Stimulated activated CD4-positive, alpha-beta T cell treated with anti-CD3 and anti-CD28 coated beads, Interleukin-1b, Interleukin-23, amount 100 ng/mL, for 24 hours (primary cell): ENCODE measurements around the gene TTC31.
"Not testable (repeated sequence)": the region's sequence is repeated elsewhere in the genome, so short reads cannot be mapped to it uniquely, and the experiment has no call there.

Experiments
- DNase-seq, 4 experiments: peaks; one replicate each; pipeline ENCODE4 v3.0.0-alpha.2; 2020; ENCODE audit warnings: low read depth in 4 of 4, low spot score in 1 of 4

The TTC31 gene

GRCh38 chr2:74482801-74483674 is at the start of gene TTC31, which contains the start of gene CCDC142:
Gene TTC31, plus strand, starts transcription at chr2:74483081. Its CDS starts 15 bp downstream, at chr2:74483096.
Gene CCDC142, minus strand, starts transcription at chr2:74482998. Its CDS starts 161 bp downstream, at chr2:74482837.
- peak; percentile 81 to 91 (median 84) for DNase-seq

GRCh38 chr2:74436111-74436805 is 46.6 kb upstream of the TTC31 start:
- DNase-seq, result no peak

- DNase-seq, result no peak
These were observed 45.8 kb upstream of the TTC31 start for GRCh38 chr2:74436848-74437695.

- no peak for DNase-seq
These were observed 44.6 kb upstream of the TTC31 start for GRCh38 chr2:74438248-74438647.

- no peak for DNase-seq
These were observed 43.5 kb upstream of the TTC31 start for GRCh38 chr2:74439373-74439772.

GRCh38 chr2:74439803-74440377 is 43.0 kb upstream of the TTC31 start:
- DNase-seq, result no peak

- peak in 2 of 4 experiments; percentile 27 to 59 for DNase-seq
These were observed 42.3 kb upstream of the TTC31 start for GRCh38 chr2:74440378-74441169.

GRCh38 chr2:74441170-74441689 is 41.7 kb upstream of the TTC31 start:
- DNase-seq, result no peak

- DNase-seq, result no peak
These were observed 41.0 kb upstream of the TTC31 start, which contains the start of gene RTKN for GRCh38 chr2:74441690-74442482. Gene RTKN, minus strand, starts transcription at chr2:74441937. Its CDS starts 121 bp downstream, at chr2:74441816.

- DNase-seq, result not testable (repeated sequence)
These were observed 40.2 kb upstream of the TTC31 start for GRCh38 chr2:74442483-74443297.

GRCh38 chr2:74444498-74445318 is 38.2 kb upstream of the TTC31 start:
- DNase-seq, result no peak

- DNase-seq, result no peak
These were observed 35.5 kb upstream of the TTC31 start for GRCh38 chr2:74447230-74447999.

- DNase-seq, result no peak
These were observed 34.1 kb upstream of the TTC31 start for GRCh38 chr2:74448771-74449170.

- no peak for DNase-seq
These were observed 32.2 kb upstream of the TTC31 start for GRCh38 chr2:74450570-74451190.

GRCh38 chr2:74454654-74455511 is 28.0 kb upstream of the TTC31 start, which contains the start of gene INO80B:
Gene INO80B, plus strand, starts transcription at chr2:74455087. Its CDS starts 30 bp downstream, at chr2:74455117.
- DNase-seq, result peak; percentile 86 to 94 (median 94)
